Testis (tissue), 3 donors: Measurements from ENCODE around the gene NR6A1. TPM values are rescaled to one million over a fixed set of nuclear protein-coding genes. Genes with fewer than 3 reads are reported as not detected.
"Not testable (repeated sequence)": the region's sequence is repeated elsewhere in the genome, so short reads cannot be mapped to it uniquely, and the experiment has no call there.

ENCODE experiments used
- DNase-seq: peaks from one replicate; pipeline ENCODE4 v3.0.0-alpha.2; 2019
- H3K27ac ChIP-seq, 2 donors: fragments of 200-600 bp; sonication (generic); one replicate each; pipeline ENCODE4 v1.5.1; 2019
- H3K27me3 ChIP-seq: fragments of 200-600 bp; sonication (generic); one replicate; pipeline ENCODE4 v1.5.1; 2019
- H3K36me3 ChIP-seq: fragments of 200-600 bp; sonication (generic); one replicate; pipeline ENCODE4 v1.5.1; 2017; ENCODE audit warnings: low read depth; ENCODE audit errors: missing control alignments
- H3K4me1 ChIP-seq: fragments of 200-600 bp; sonication (generic); one replicate; pipeline ENCODE4 v1.5.1; 2019
- H3K4me3 ChIP-seq, 2 donors: fragments of 200-600 bp; sonication (generic); one replicate each; pipeline ENCODE4 v1.5.1; 2017 to 2019
- H3K9me3 ChIP-seq: fragments of 200-600 bp; sonication (generic); one replicate; pipeline ENCODE4 v1.5.1; 2017
- CTCF ChIP-seq, 3 experiments: fragments of 450-650 bp in 2 of 3; fragments of 200-600 bp in 1 of 3; sonication (generic) in 1 of 3; IDR thresholded peaks; one replicate each; pipeline ENCODE4 v1.5.1; 2016 to 2019; ENCODE audit warnings: antibody characterized with exemption in 3 of 3, mild to moderate bottlenecking in 2 of 3, moderate library complexity in 1 of 3
- POLR2A ChIP-seq: fragments of 450-650 bp; IDR thresholded peaks from one replicate; pipeline ENCODE4 v1.6.1; 2017; ENCODE audit warnings: antibody characterized with exemption, mild to moderate bottlenecking, moderate library complexity
- WGBS, 2 donors: methylation state at CpG; one replicate each; pipeline ENCODE4 v1.1.5; 2018; 5-methylcytosine and 5-hydroxymethylcytosine counted together
- intact Hi-C: fragments of 100-400 bp; cut with DNase I; formaldehyde crosslinking; loops from one replicate; pipeline ENCODE4 v1.15.1; 2023; ENCODE audit warnings: low total_unique reads
- polyA plus RNA-seq: library from polyadenylated mRNA; stranded (reverse); fragments of 350-450 nt; fragmentation: Illumina TruSeq; extraction: RNeasy Lipid Tissue Mini Kit (QIAGEN cat#74804); gene quantifications from one replicate; pipeline ENCODE4 v1.2.3, GENCODE V29; 2014; ENCODE audit warnings: low read depth, low replicate concordance; ENCODE audit not compliant: insufficient read depth
- total RNA-seq, 2 donors: library from RNA; depleted of rRNA; stranded (reverse); fragments of >200 nt; gene quantifications; one replicate each; pipeline ENCODE4 v1.2.3, GENCODE V29; 2016

Gene NR6A1
- total and polyA plus RNA-seq, 3 donors from 2014 or later: 54.6 to 100 (median 92.1) TPM

GRCh38 chr9:124621371-124622328, 149.5 kb downstream of the NR6A1 start:
- Histone ChIP-seq H3K4me3 (no peak overlapping the region), H3K27me3 (no peaks in the 10 kb centered on the region), H3K36me3 (no peaks in the 10 kb centered on the region), H3K27ac (no peak overlapping the region), H3K4me1 (peaks cover 3% of the 10 kb centered on the region), H3K9me3 (no peaks in the 10 kb centered on the region)
- WGBS, 2 donors: 63 to 67% methylated on average over 11 of the region's 11 CpGs
- no peak for DNase-seq
- intact Hi-C loops: no loop called here
- no peak for TF ChIP-seq POLR2A
- no peak for TF ChIP-seq CTCF (IDR thresholded peaks at IDR 0.05)

- intact Hi-C loops: loop anchor here (5.0 kb wide), 1 partner anchor 94 kb away; no protein-coding TSS in a partner anchor
- Histone ChIP-seq H3K27ac (no peak overlapping the region), H3K9me3 (no peaks in the 10 kb centered on the region), H3K27me3 (no peaks in the 10 kb centered on the region), H3K36me3 (no peaks in the 10 kb centered on the region), H3K4me3 (no peak overlapping the region), H3K4me1 (peaks cover 3% of the 10 kb centered on the region)
- 64 to 69% methylated on average over 3 of the region's 3 CpGs for WGBS, 2 donors
- no peak for DNase-seq
- TF ChIP-seq POLR2A: no peak
- TF ChIP-seq CTCF (IDR thresholded peaks at IDR 0.05): no peak
Observed at GRCh38 chr9:124618476-124618875, 152.6 kb downstream of the NR6A1 start.

- WGBS, 2 donors: 36 to 38% methylated on average over 3 of the region's 3 CpGs
- no peaks in the 10 kb centered on the region for H3K4me1 ChIP-seq
- peak; percentile 84 for DNase-seq
- H3K4me3 ChIP-seq: no peak overlapping the region
- H3K36me3 ChIP-seq: no peaks in the 10 kb centered on the region
- no peak overlapping the region for H3K27ac ChIP-seq
- intact Hi-C loops: loop anchor here (5.0 kb wide), 1 partner anchor 95 kb away; no protein-coding TSS in a partner anchor
- no peaks in the 10 kb centered on the region for H3K27me3 ChIP-seq
- TF ChIP-seq POLR2A (no peak), CTCF (IDR thresholded peaks at IDR 0.05) (peak; percentile 63 to 78 (median 78))
- no peaks in the 10 kb centered on the region for H3K9me3 ChIP-seq
Observed at GRCh38 chr9:124617477-124618141, 153.5 kb downstream of the NR6A1 start.

- 61 to 71% methylated on average over 3 of the region's 3 CpGs for WGBS, 2 donors
- H3K4me1 ChIP-seq: no peaks in the 10 kb centered on the region
- TF ChIP-seq POLR2A (no peak), CTCF (IDR thresholded peaks at IDR 0.05) (no peak)
- intact Hi-C loops: loop anchor here (5.0 kb wide), 1 partner anchor 95 kb away; no protein-coding TSS in a partner anchor
- no peak for DNase-seq
- H3K9me3 ChIP-seq: no peaks in the 10 kb centered on the region
- no peak overlapping the region for H3K4me3 ChIP-seq
- H3K27me3 ChIP-seq: no peaks in the 10 kb centered on the region
- no peak overlapping the region for H3K27ac ChIP-seq
- no peaks in the 10 kb centered on the region for H3K36me3 ChIP-seq
Observed at GRCh38 chr9:124616961-124617360, 154.2 kb downstream of the NR6A1 start.

- not testable (repeated sequence) for H3K4me3 ChIP-seq, DNase-seq, H3K27ac ChIP-seq, H3K4me1 ChIP-seq, H3K36me3 ChIP-seq, H3K27me3 ChIP-seq, H3K9me3 ChIP-seq
- 92 to 94% methylated on average over 7 of the region's 7 CpGs for WGBS, 2 donors
- intact Hi-C loops: loop anchor here (5.0 kb wide), 1 partner anchor 96 kb away; no protein-coding TSS in a partner anchor
Observed at GRCh38 chr9:124615840-124616239, 155.3 kb downstream of the NR6A1 start.
